ENCODE data around the gene HEXA. TPM values are rescaled to one million over a fixed set of nuclear protein-coding genes. Genes with fewer than 3 reads are reported as not detected.
"Not testable (repeated sequence)": the region's sequence is repeated elsewhere in the genome, so short reads cannot be mapped to it uniquely, and the experiment has no call there.

HEXA gene
- polyA plus RNA-seq, 1 donor from 2014 or later, result 105 TPM

DNA sequence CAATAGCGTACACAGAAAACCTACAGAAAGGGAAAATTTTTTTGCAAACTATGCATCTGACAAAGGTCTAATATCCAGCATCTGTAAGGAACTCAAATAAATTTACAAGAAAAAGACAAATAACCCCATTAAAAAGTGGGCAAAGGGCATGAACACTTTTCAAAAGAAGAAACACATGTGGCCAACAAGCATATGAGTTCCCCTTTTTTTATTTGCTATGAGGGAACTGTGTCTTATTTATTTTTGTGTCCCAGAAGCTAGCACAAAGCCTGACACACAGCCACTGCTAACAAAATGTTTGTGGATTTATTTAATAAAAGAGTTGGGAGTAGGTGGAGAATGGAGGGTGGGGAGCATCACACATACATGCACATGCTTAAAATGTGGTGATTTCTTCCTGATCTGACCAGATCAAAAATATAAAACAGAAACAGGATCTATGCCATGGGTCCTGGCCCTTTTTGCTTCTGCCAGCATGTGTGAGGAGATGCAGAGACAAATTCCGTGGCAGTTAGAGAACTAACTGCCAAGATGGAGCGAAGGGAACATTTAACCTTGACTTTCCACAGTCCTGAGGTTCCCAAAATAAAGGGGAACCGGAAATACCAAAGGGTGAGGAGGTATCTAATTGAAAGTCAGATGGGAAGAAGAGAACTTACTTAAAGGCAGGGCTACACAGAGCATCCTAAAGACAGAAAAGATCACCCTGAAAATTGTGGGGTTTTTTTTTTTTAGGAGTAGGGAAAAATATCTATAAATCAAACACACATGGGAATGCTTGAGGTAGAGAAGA, 22.2 kb upstream of the HEXA start, which contains the start of gene TMEM202:
Gene TMEM202, plus strand, starts transcription at position 510 of the 793 bp plus-strand sequence. Its CDS starts 22 bp downstream, at position 532.
- Histone ChIP-seq H3K79me2 (replicated peaks; ENCODE audit: insufficient read depth, low read length) (no peaks in the 10 kb centered on the region), H4K20me1 (ENCODE audit: insufficient read depth) (no peaks in the 10 kb centered on the region), H2AFZ (ENCODE audit: low read depth, low read length) (no peak within 1 kb of the TSS), H3K36me3 (ENCODE audit: insufficient read depth, low read length) (no peaks in the 10 kb centered on the region), H3K9me3 (ENCODE audit: low read length) (no peaks in the 10 kb centered on the region), H3K9me2 (ENCODE audit: insufficient read depth, low read length) (no peaks in the 10 kb centered on the region), H3F3A (ENCODE audit: insufficient read depth, low read length, poor library complexity, severe bottlenecking) (no peaks in the 10 kb centered on the region), H3K4me3 (ENCODE audit: low read length) (no peak within 1 kb of the TSS), H3K4me2 (ENCODE audit: low read length) (no peak within 1 kb of the TSS), H3K27ac (ENCODE audit: low read length) (no peak within 1 kb of the TSS), H3K9ac (ENCODE audit: low read length) (no peak within 1 kb of the TSS), H3K27me3 (ENCODE audit: insufficient read depth, low read depth, low read length) (peaks cover 6% of the 10 kb centered on the region)
- TF ChIP-seq POLR2AphosphoS5 (IDR thresholded peaks at IDR 0.05), result no peak
- TF ChIP-seq RAD21 (conservative IDR thresholded peaks at IDR 0.05), result no peak
- TF ChIP-seq, protein P1, sequence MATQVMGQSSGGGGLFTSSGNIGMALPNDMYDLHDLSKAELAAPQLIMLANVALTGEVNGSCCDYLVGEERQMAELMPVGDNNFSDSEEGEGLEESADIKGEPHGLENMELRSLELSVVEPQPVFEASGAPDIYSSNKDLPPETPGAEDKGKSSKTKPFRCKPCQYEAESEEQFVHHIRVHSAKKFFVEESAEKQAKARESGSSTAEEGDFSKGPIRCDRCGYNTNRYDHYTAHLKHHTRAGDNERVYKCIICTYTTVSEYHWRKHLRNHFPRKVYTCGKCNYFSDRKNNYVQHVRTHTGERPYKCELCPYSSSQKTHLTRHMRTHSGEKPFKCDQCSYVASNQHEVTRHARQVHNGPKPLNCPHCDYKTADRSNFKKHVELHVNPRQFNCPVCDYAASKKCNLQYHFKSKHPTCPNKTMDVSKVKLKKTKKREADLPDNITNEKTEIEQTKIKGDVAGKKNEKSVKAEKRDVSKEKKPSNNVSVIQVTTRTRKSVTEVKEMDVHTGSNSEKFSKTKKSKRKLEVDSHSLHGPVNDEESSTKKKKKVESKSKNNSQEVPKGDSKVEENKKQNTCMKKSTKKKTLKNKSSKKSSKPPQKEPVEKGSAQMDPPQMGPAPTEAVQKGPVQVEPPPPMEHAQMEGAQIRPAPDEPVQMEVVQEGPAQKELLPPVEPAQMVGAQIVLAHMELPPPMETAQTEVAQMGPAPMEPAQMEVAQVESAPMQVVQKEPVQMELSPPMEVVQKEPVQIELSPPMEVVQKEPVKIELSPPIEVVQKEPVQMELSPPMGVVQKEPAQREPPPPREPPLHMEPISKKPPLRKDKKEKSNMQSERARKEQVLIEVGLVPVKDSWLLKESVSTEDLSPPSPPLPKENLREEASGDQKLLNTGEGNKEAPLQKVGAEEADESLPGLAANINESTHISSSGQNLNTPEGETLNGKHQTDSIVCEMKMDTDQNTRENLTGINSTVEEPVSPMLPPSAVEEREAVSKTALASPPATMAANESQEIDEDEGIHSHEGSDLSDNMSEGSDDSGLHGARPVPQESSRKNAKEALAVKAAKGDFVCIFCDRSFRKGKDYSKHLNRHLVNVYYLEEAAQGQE (IDR thresholded peaks at IDR 0.05; ENCODE audit: borderline replicate concordance), result no peak
- TF ChIP-seq, protein P2, sequence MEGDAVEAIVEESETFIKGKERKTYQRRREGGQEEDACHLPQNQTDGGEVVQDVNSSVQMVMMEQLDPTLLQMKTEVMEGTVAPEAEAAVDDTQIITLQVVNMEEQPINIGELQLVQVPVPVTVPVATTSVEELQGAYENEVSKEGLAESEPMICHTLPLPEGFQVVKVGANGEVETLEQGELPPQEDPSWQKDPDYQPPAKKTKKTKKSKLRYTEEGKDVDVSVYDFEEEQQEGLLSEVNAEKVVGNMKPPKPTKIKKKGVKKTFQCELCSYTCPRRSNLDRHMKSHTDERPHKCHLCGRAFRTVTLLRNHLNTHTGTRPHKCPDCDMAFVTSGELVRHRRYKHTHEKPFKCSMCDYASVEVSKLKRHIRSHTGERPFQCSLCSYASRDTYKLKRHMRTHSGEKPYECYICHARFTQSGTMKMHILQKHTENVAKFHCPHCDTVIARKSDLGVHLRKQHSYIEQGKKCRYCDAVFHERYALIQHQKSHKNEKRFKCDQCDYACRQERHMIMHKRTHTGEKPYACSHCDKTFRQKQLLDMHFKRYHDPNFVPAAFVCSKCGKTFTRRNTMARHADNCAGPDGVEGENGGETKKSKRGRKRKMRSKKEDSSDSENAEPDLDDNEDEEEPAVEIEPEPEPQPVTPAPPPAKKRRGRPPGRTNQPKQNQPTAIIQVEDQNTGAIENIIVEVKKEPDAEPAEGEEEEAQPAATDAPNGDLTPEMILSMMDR (IDR thresholded peaks at IDR 0.05; ENCODE audit: poor library complexity, severe bottlenecking), result no peak
- no peak for TF ChIP-seq TAF1 (IDR thresholded peaks at IDR 0.05; ENCODE audit: low read depth)
- no peak for TF ChIP-seq SMC3 (conservative IDR thresholded peaks at IDR 0.05; ENCODE audit: poor library complexity)
- no peak for TF ChIP-seq MXI1 (conservative IDR thresholded peaks at IDR 0.05; ENCODE audit: poor library complexity, severe bottlenecking)
- no peak for TF ChIP-seq EP300 (conservative IDR thresholded peaks at IDR 0.05; ENCODE audit: poor library complexity, severe bottlenecking)
- TF ChIP-seq EZH2 (IDR thresholded peaks at IDR 0.05; ENCODE audit: borderline replicate concordance, insufficient read depth, low read length, poor library complexity, severe bottlenecking), result no peak

DNA sequence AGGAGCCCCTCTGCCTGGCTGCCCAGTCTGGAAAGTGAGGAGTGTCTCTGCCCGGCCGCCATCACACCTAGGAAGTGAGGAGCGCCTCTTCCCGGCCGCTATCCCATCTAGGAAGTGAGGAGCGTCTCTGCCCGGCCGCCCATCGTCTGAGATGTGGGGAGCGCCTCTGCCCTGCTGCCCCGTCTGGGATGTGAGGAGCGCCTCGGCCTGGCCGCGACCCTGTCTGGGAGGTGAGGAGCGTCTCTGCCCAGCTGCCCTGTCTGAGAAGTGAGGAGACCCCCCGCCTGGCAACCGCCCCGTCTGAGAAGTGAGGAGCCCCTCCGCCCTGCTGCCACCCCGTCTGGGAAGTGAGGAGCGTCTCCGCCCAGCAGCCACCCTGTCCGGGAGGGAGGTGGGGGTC, 20.5 kb upstream of the HEXA start:
- not testable (repeated sequence) for H4K20me1 ChIP-seq (ENCODE audit: insufficient read depth); H3K4me3 ChIP-seq (ENCODE audit: low read length); H3K27me3 ChIP-seq (ENCODE audit: insufficient read depth, low read depth, low read length); H3K9ac ChIP-seq (ENCODE audit: low read length); H3K27ac ChIP-seq (ENCODE audit: low read length); H3K9me3 ChIP-seq (ENCODE audit: low read length); H3K79me2 ChIP-seq (replicated peaks; ENCODE audit: insufficient read depth, low read length); H3K9me2 ChIP-seq (ENCODE audit: insufficient read depth, low read length); H2AFZ ChIP-seq (ENCODE audit: low read depth, low read length); H3F3A ChIP-seq (ENCODE audit: insufficient read depth, low read length, poor library complexity, severe bottlenecking); H3K36me3 ChIP-seq (ENCODE audit: insufficient read depth, low read length); H3K4me2 ChIP-seq (ENCODE audit: low read length)

Data from neural cell (in vitro differentiated cells).